Chondrocyte (in vitro differentiated cells): Measurements from ENCODE around the gene LIPE. TPM values are rescaled to one million over a fixed set of nuclear protein-coding genes. Genes with fewer than 3 reads are reported as not detected.
A peak's percentile ranks its signal among the peaks of the same experiment; 100 is the strongest.

Experiments
- DNase-seq: peaks from one replicate; pipeline ENCODE4 v3.0.0; 2021; ENCODE audit warnings: mixed read lengths, low spot score
- H3K27ac Mint-ChIP-seq: one replicate; pipeline ENCODE4 v1.8.0; 2021; ENCODE audit warnings: mild to moderate bottlenecking, moderate library complexity, mixed read lengths; ENCODE audit not compliant: unreplicated experiment
- H3K27me3 Mint-ChIP-seq: 2 replicates; pipeline ENCODE4 v1.8.0; 2021; ENCODE audit warnings: low read depth, mixed read lengths
- H3K36me3 Mint-ChIP-seq: 2 replicates; pipeline ENCODE4 v1.8.0; 2021; ENCODE audit warnings: low read depth, mixed read lengths
- H3K4me1 Mint-ChIP-seq: 2 replicates; pipeline ENCODE4 v1.8.0; 2021; ENCODE audit warnings: low read depth, mild to moderate bottlenecking, mixed read lengths
- H3K4me3 Mint-ChIP-seq: one replicate; pipeline ENCODE4 v1.8.0; 2021; ENCODE audit warnings: mild to moderate bottlenecking, moderate library complexity, mixed read lengths; ENCODE audit not compliant: unreplicated experiment
- H3K9me3 Mint-ChIP-seq: 2 replicates; pipeline ENCODE4 v1.8.0; 2021; ENCODE audit warnings: low read depth, mixed read lengths
- CTCF ChIP-seq: fragments of 200-600 bp; sonication (generic); IDR thresholded peaks from 2 replicates; pipeline ENCODE4 v1.5.0; 2021; ENCODE audit warnings: antibody characterized with exemption, mild to moderate bottlenecking, moderate library complexity
- total RNA-seq: library from RNA; stranded (reverse); gene quantifications from 3 replicates; pipeline ENCODE4 v1.2.1, GENCODE V29; 2021

LIPE gene
- total RNA-seq, 1 donor from 2014 or later = 3.9 TPM

DNA sequence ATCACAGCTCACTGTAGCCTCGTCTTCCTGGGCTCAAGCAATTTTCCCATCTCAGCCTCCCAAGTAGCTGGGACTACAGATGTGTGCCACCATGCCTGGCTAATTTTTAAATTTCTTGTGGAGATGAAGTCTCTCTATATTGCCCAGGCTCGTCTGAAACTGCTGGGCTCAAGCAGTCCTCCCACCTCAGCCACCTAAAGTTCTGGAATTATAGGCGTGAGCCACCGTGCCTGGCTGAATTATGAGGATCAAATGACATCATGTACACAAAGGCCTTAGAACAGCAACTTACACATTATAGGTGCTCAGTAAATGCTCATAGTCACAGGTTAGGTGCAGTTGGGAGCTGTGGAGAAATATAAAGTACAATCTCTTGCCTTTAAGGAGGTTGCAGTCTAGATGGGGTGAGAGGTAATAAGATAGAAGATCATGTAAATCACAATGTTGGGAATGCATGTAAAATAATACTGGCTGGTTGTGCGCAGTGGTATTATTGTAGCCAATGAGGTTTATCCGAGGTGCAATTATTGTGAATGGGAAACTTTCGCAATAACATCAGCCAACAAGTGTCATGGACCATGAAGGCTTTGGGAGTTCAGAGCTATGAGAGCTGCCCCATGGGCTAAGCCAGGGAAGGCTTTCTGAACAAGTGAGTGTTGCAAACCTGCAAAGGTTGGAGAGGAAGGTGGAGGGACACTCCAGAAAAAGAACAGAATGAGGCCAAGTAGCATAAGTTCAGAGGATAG is 45.4 kb upstream of the LIPE start:
- TF ChIP-seq CTCF = no peak
- DNase-seq = no peak
- H3K4me3 Mint-ChIP-seq = no peak overlapping the region
- H3K27ac Mint-ChIP-seq = no peak overlapping the region
- H3K9me3 Mint-ChIP-seq = no peaks in the 10 kb centered on the region
- peaks cover 11% of the 10 kb centered on the region for H3K27me3 Mint-ChIP-seq
- no peaks in the 10 kb centered on the region for H3K36me3 Mint-ChIP-seq
- H3K4me1 Mint-ChIP-seq = peaks cover 6% of the 10 kb centered on the region

DNA sequence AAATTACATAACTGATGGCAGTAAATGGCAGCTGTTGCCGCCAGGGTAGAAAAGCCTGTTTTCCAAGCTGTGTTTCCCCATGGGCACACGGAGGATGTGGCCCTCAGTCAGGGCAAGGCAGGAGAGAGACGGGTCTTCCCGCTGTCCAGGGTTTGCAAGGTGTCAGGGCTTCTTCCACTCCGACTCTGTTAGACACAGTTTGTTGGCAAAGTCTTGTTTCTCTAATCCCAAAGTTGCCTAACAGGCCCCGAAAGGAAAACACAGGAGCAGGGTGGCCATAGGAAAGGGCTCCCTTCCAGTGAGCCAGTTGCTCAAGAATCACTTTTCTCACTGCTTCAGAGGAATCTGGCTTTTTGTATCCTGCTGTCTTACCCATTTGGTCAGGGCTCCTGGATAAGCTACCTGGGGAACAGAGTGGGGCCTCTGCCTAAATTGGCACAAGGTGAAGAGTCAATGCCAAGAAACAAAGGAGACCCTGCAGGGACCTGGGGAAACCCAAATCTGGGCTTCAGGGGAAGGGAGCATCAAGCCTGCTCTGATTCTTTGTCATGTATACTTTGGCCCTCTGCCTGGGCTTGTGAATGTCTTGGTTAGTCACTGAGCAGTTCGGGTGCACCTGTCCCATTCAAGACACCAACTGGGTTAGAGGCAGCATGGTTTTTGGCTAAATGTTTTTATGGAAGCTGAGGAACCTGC is 44.5 kb upstream of the LIPE start:
- no peak overlapping the region for H3K27ac Mint-ChIP-seq
- H3K4me3 Mint-ChIP-seq = no peak overlapping the region
- H3K9me3 Mint-ChIP-seq = no peaks in the 10 kb centered on the region
- no peak for TF ChIP-seq CTCF
- H3K4me1 Mint-ChIP-seq = peaks cover 15% of the 10 kb centered on the region
- H3K36me3 Mint-ChIP-seq = no peaks in the 10 kb centered on the region
- no peak for DNase-seq
- H3K27me3 Mint-ChIP-seq = peaks cover 11% of the 10 kb centered on the region

- no peaks in the 10 kb centered on the region for H3K36me3 Mint-ChIP-seq
- H3K4me1 Mint-ChIP-seq = peaks cover 25% of the 10 kb centered on the region
- H3K9me3 Mint-ChIP-seq = no peaks in the 10 kb centered on the region
- H3K4me3 Mint-ChIP-seq = no peak overlapping the region
- peaks cover 7% of the 10 kb centered on the region for H3K27me3 Mint-ChIP-seq
- no peak for DNase-seq
- H3K27ac Mint-ChIP-seq = no peak overlapping the region
- no peak for TF ChIP-seq CTCF
Measured at GRCh38 chr19:42469311-42470235, 42.4 kb upstream of the LIPE start.

DNA sequence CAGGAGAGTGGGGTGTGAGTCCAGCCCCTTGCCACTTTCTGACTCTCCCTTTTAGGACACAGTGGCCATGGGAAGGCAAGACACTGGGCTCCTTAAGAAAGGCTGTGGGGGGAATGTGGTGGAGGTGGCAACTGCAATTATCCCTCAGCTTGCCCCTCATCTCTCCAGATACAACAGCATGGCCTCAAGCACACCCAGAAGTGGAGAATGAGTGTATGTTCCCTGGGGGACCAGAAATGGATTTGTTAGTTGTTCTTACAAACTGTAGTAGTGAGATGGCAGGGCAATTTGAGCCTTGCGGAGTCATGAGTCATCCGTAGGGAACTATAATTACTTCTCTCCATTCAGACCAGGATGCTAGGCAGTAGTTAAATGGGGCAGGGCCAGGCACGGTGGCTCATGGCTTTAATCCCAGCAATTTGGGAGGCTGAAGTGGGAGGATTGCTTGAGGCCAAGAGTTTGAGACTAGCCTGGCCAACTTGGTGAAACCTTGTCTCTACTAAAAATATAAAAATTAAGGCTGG is 41.1 kb upstream of the LIPE start:
- no peaks in the 10 kb centered on the region for H3K36me3 Mint-ChIP-seq
- peaks cover 25% of the 10 kb centered on the region for H3K4me1 Mint-ChIP-seq
- no peaks in the 10 kb centered on the region for H3K9me3 Mint-ChIP-seq
- TF ChIP-seq CTCF = no peak
- peak overlapping the region; percentile 9 for H3K27ac Mint-ChIP-seq
- H3K27me3 Mint-ChIP-seq = peaks cover 7% of the 10 kb centered on the region
- no peak for DNase-seq
- H3K4me3 Mint-ChIP-seq = no peak overlapping the region
